HEK293 (cell line): Measurements from ENCODE around the gene DISC1.

Source experiments
- CTCF ChIA-PET: fragments of 350-600 bp; formaldehyde crosslinking; extraction: SDS; loops from one replicate; lab custom pipeline; 2021; ENCODE audit warnings: antibody characterized with exemption; lab: Yijun Ruan, JAX
- POLR2A ChIA-PET: fragments of 300-600 bp; formaldehyde crosslinking; extraction: SDS; loops from one replicate; lab custom pipeline; 2020; ENCODE audit warnings: antibody characterized with exemption, inconsistent platforms; lab: Yijun Ruan, JAX
- H3K27ac ChIP-seq: fragments of 200-500 bp; sonication (Bioruptor generic); 2 replicates; pipeline ENCODE4 v1.5.1; 2014; ENCODE audit warnings: low read depth, low read length, control low read depth, inconsistent platforms; ENCODE audit errors: extremely low read depth
- H3K36me3 ChIP-seq, 2 experiments: fragments of 200-500 bp in 1 of 2; sonication (Bioruptor generic) in 1 of 2; 1 replicate in 1 of 2; 2 replicates in 1 of 2; pipeline ENCODE4 v1.5.1; 2014 to 2017; ENCODE audit warnings: inconsistent platforms in 2 of 2, low read length in 2 of 2; ENCODE audit not compliant: control insufficient read depth in 2 of 2, insufficient read depth in 1 of 2
- H3K4me1 ChIP-seq: fragments of 200-500 bp; sonication (Bioruptor generic); 2 replicates; pipeline ENCODE4 v1.5.1; 2014; ENCODE audit warnings: mild to moderate bottlenecking, low read length, inconsistent platforms; ENCODE audit not compliant: control insufficient read depth, insufficient read depth
- H3K4me3 ChIP-seq: 2 replicates; pipeline ENCODE4 v1.5.1; 2011; ENCODE audit warnings: low read depth, mild to moderate bottlenecking, control low read depth, low read length, moderate library complexity
- H3K9me3 ChIP-seq: fragments of 200-500 bp; sonication (Bioruptor generic); 2 replicates; pipeline ENCODE4 v1.5.1; 2014; ENCODE audit warnings: low read depth, low read length, inconsistent platforms; ENCODE audit not compliant: control insufficient read depth, insufficient read depth
- GLIS1 ChIP-seq: fragments of 450-650 bp; formaldehyde crosslinking; IDR thresholded peaks from 2 replicates; pipeline ENCODE4 v1.5.1; 2016; ENCODE audit warnings: missing biosample characterization, missing genetic modification characterization
- KLF1 ChIP-seq: fragments of 450-650 bp; formaldehyde crosslinking; IDR thresholded peaks from 2 replicates; pipeline ENCODE4 v1.5.1; 2016; ENCODE audit warnings: missing biosample characterization, missing genetic modification characterization
- KLF17 ChIP-seq: fragments of 450-650 bp; formaldehyde crosslinking; IDR thresholded peaks from 2 replicates; pipeline ENCODE4 v1.5.1; 2016; ENCODE audit warnings: missing biosample characterization, missing genetic modification characterization
- SALL2 ChIP-seq: fragments of 450-650 bp; formaldehyde crosslinking; IDR thresholded peaks from 2 replicates; pipeline ENCODE4 v1.5.0; 2017; ENCODE audit warnings: missing biosample characterization, mild to moderate bottlenecking, missing genetic modification characterization, borderline replicate concordance
- ZBTB44 ChIP-seq: fragments of 450-650 bp; IDR thresholded peaks from 2 replicates; pipeline ENCODE4 v1.5.1; 2018; ENCODE audit warnings: missing biosample characterization, mild to moderate bottlenecking, missing genetic modification characterization
- ZBTB8A ChIP-seq: fragments of 450-650 bp; formaldehyde crosslinking; IDR thresholded peaks from 2 replicates; pipeline ENCODE4 v1.5.1; 2016; ENCODE audit warnings: missing biosample characterization, missing genetic modification characterization
- ZFP37 ChIP-seq: fragments of 450-650 bp; formaldehyde crosslinking; IDR thresholded peaks from 2 replicates; pipeline ENCODE4 v1.5.1; 2016; ENCODE audit warnings: missing biosample characterization, missing genetic modification characterization
- ZIC2 ChIP-seq: fragments of 450-650 bp; formaldehyde crosslinking; IDR thresholded peaks from 2 replicates; pipeline ENCODE4 v1.5.1; 2016; ENCODE audit warnings: missing biosample characterization, missing genetic modification characterization
- ZNF18 ChIP-seq: fragments of 450-650 bp; formaldehyde crosslinking; IDR thresholded peaks from 2 replicates; pipeline ENCODE4 v1.5.1; 2016; ENCODE audit warnings: missing biosample characterization, missing genetic modification characterization
- ZNF23 ChIP-seq: fragments of 450-650 bp; formaldehyde crosslinking; IDR thresholded peaks from 2 replicates; pipeline ENCODE4 v1.5.1; 2016; ENCODE audit warnings: missing biosample characterization, missing genetic modification characterization, borderline replicate concordance
- ZNF24 ChIP-seq: fragments of 450-650 bp; formaldehyde crosslinking; IDR thresholded peaks from 2 replicates; pipeline ENCODE4 v1.5.1; 2016; ENCODE audit warnings: missing biosample characterization, missing genetic modification characterization
- ZNF404 ChIP-seq: fragments of 450-650 bp; formaldehyde crosslinking; IDR thresholded peaks from 2 replicates; pipeline ENCODE4 v1.5.1; 2017; ENCODE audit warnings: missing biosample characterization, missing genetic modification characterization
- ZNF48 ChIP-seq: fragments of 450-650 bp; formaldehyde crosslinking; IDR thresholded peaks from 2 replicates; pipeline ENCODE4 v1.5.1; 2016; ENCODE audit warnings: missing biosample characterization, missing genetic modification characterization
- ZNF561 ChIP-seq: fragments of 450-650 bp; IDR thresholded peaks from 2 replicates; pipeline ENCODE4 v1.5.1; 2018; ENCODE audit warnings: missing biosample characterization, missing genetic modification characterization, borderline replicate concordance
- ZNF585B ChIP-seq: fragments of 450-650 bp; formaldehyde crosslinking; IDR thresholded peaks from 2 replicates; pipeline ENCODE4 v1.5.1; 2016; ENCODE audit warnings: missing biosample characterization, missing genetic modification characterization
- ZNF654 ChIP-seq: fragments of 450-650 bp; formaldehyde crosslinking; IDR thresholded peaks from 2 replicates; pipeline ENCODE4 v1.5.1; 2016; ENCODE audit warnings: low read depth, missing biosample characterization, missing genetic modification characterization
- ZNF664 ChIP-seq: fragments of 450-650 bp; formaldehyde crosslinking; IDR thresholded peaks from 2 replicates; pipeline ENCODE4 v1.5.1; 2016; ENCODE audit warnings: missing biosample characterization, missing genetic modification characterization

DISC1 gene

GRCh38 chr1:231938711-231939110 is 312.1 kb downstream of the DISC1 start (continued):
- no peak for TF ChIP-seq ZNF18 (tag by site-specific recombination)
- no peak for TF ChIP-seq SALL2 (tag by site-specific recombination)
- TF ChIP-seq ZNF654 (tag by site-specific recombination) = no peak
- TF ChIP-seq ZNF561 (tag by site-specific recombination) = no peak
- TF ChIP-seq ZNF48 (tag by site-specific recombination) = no peak
- TF ChIP-seq ZNF23 (tag by site-specific recombination) = no peak
- no peak for TF ChIP-seq ZFP37

GRCh38 chr1:231939118-231939517 is 312.5 kb downstream of the DISC1 start:
- ChIA-PET CTCF (interaction anchor here (0.6 to 1.1 kb wide), 2 partner anchors 13 to 35 kb away, joined by 3 to 5 read pairs; no protein-coding TSS in a partner anchor), POLR2A (no interaction called here)
- no peaks in the 10 kb centered on the region for H3K36me3 ChIP-seq
- TF ChIP-seq ZBTB44 (tag by site-specific recombination) (no peak), ZNF664 (tag by site-specific recombination) (peak; percentile 91)
- H3K4me3 ChIP-seq = no peak overlapping the region
- no peak overlapping the region for H3K27ac ChIP-seq
- H3K4me1 ChIP-seq = peaks cover 45% of the 10 kb centered on the region
- H3K9me3 ChIP-seq = no peaks in the 10 kb centered on the region

- no peak for TF ChIP-seq ZNF24
- TF ChIP-seq ZIC2 (tag by site-specific recombination) = peak; percentile 54
- TF ChIP-seq KLF17 (tag by site-specific recombination) = no peak
- TF ChIP-seq, all 188 proteins: peak for 1
- Histone ChIP-seq H3K4me3 (no peak overlapping the region), H3K9me3 (no peaks in the 10 kb centered on the region), H3K36me3 (no peaks in the 10 kb centered on the region), H3K27ac (no peak overlapping the region), H3K4me1 (peaks cover 37% of the 10 kb centered on the region)
- CTCF ChIA-PET = interaction anchor here (0.5 to 0.6 kb wide), 2 partner anchors 74 to 885 kb away, joined by 3 to 4 read pairs; no protein-coding TSS in a partner anchor
- POLR2A ChIA-PET = no interaction called here
Measured at GRCh38 chr1:231940116-231940515, 313.5 kb downstream of the DISC1 start.

- ChIA-PET POLR2A (no interaction called here), CTCF (interaction anchor here (0.5 to 1.1 kb wide), 3 partner anchors 43 to 885 kb away, joined by 3 to 4 read pairs (median 3); no protein-coding TSS in a partner anchor)
- peaks cover 31% of the 10 kb centered on the region for H3K4me1 ChIP-seq
- no peaks in the 10 kb centered on the region for H3K9me3 ChIP-seq
- TF ChIP-seq GLIS1 (0 out of 2 replicates have a peak, but pooled peaks have one; percentile 14), ZNF404 (tag by site-specific recombination) (no peak), KLF1 (no peak), ZIC2 (tag by site-specific recombination) (peak; percentile 61), ZNF585B (tag by site-specific recombination) (peak; percentile 69), ZBTB8A (no peak), ZBTB44 (tag by site-specific recombination) (0 out of 2 replicates have a peak, but pooled peaks have one; percentile 31)
- H3K4me3 ChIP-seq = no peak overlapping the region
- H3K36me3 ChIP-seq = no peaks in the 10 kb centered on the region
- H3K27ac ChIP-seq = no peak overlapping the region; the same call in 1 of the 2 replicates
Measured at GRCh38 chr1:231940701-231941100, 314.1 kb downstream of the DISC1 start.
